Measurements from ENCODE around the gene LRRN2. TPM values are rescaled to one million over a fixed set of nuclear protein-coding genes. Genes with fewer than 3 reads are reported as not detected.
A peak's percentile ranks its signal among the peaks of the same experiment; 100 is the strongest.

Gene LRRN2
- total and polyA plus RNA-seq, 9 of the 15 experiments (the other 6 are each of a cell fraction or from before 2014, with no cell fraction given), result 0.05 TPM; not detected in 8

DNA sequence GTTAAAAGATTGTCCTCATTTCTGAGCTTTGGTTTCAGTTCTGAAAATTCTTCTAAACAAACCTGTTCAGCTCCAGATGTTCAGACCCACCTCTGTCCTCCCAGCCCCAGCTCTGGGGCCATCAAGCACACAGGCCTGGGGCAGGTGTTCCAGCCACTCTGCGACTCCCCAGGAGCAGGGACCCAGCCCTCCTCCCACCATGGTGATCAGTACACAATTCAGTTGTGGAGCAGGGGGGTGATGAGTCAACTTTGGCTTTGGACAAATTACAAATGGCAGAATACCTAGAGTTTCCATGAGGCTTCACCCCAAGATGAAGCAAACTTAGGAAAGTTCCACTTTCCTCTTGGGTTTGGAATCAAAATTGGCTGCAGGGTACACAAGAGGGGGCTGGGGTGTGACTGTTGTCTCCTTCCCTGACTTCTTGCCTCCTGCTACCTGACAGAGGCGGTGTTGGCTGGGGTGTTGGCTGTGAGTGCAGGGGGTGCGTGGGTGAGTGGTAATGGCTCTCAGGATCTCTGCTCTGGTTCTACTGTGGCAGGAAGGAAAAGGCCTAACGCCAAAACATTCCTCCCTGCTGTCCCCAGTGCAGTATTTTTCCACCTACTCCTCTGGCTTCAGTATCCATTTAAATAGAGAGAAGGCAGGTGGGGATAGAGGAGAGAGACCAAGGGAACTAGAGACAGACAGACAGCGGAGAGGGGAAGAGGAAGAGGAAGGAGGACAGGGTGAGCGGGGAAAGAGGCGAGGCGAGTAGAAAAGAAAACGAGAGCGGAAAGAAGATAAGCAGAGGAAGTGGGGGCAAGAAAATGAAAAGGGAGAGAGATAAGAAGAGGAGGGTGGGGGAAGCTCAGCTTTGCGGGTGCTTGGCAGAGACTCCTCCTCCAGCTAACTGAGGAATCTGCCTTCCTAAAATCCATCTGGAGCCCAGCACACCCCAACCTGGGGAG lies 20.6 kb upstream of the LRRN2 start (continued):
- TF ChIP-seq, protein P1, sequence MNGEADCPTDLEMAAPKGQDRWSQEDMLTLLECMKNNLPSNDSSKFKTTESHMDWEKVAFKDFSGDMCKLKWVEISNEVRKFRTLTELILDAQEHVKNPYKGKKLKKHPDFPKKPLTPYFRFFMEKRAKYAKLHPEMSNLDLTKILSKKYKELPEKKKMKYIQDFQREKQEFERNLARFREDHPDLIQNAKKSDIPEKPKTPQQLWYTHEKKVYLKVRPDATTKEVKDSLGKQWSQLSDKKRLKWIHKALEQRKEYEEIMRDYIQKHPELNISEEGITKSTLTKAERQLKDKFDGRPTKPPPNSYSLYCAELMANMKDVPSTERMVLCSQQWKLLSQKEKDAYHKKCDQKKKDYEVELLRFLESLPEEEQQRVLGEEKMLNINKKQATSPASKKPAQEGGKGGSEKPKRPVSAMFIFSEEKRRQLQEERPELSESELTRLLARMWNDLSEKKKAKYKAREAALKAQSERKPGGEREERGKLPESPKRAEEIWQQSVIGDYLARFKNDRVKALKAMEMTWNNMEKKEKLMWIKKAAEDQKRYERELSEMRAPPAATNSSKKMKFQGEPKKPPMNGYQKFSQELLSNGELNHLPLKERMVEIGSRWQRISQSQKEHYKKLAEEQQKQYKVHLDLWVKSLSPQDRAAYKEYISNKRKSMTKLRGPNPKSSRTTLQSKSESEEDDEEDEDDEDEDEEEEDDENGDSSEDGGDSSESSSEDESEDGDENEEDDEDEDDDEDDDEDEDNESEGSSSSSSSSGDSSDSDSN (IDR thresholded peaks at IDR 0.05; ENCODE audit: borderline replicate concordance in 1 of 2, low read depth in 2 of 2, low read length in 2 of 2), result peak in 1 of 2 experiments; percentile 37; a peak in 2 of 4 replicates
- TF ChIP-seq ZC3H4 (CRISPR knock-in tag; IDR thresholded peaks at IDR 0.05; ENCODE audit: borderline replicate concordance), result no peak
- TF ChIP-seq KDM1A (IDR thresholded peaks at IDR 0.05), result peak; percentile 65 to 66
- peak; percentile 88 for TF ChIP-seq BCOR (IDR thresholded peaks at IDR 0.05)
- TF ChIP-seq, protein P2, sequence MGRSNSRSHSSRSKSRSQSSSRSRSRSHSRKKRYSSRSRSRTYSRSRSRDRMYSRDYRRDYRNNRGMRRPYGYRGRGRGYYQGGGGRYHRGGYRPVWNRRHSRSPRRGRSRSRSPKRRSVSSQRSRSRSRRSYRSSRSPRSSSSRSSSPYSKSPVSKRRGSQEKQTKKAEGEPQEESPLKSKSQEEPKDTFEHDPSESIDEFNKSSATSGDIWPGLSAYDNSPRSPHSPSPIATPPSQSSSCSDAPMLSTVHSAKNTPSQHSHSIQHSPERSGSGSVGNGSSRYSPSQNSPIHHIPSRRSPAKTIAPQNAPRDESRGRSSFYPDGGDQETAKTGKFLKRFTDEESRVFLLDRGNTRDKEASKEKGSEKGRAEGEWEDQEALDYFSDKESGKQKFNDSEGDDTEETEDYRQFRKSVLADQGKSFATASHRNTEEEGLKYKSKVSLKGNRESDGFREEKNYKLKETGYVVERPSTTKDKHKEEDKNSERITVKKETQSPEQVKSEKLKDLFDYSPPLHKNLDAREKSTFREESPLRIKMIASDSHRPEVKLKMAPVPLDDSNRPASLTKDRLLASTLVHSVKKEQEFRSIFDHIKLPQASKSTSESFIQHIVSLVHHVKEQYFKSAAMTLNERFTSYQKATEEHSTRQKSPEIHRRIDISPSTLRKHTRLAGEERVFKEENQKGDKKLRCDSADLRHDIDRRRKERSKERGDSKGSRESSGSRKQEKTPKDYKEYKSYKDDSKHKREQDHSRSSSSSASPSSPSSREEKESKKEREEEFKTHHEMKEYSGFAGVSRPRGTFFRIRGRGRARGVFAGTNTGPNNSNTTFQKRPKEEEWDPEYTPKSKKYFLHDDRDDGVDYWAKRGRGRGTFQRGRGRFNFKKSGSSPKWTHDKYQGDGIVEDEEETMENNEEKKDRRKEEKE (IDR thresholded peaks at IDR 0.05; ENCODE audit: borderline replicate concordance in 1 of 2, control insufficient read depth in 1 of 2, low read depth in 2 of 2, low read length in 1 of 2), result 0 out of 4 replicates have a peak, but pooled peaks of 1 of the 2 experiments have one; percentile 13
- TF ChIP-seq ATF4 (CRISPR knock-in tag; IDR thresholded peaks at IDR 0.05), result peak; percentile 49; the same call in 1 of the 2 replicates
- peak; percentile 80; the same call in 1 of the 2 replicates for TF ChIP-seq SMARCA5 (IDR thresholded peaks at IDR 0.05)
- peak; percentile 77; the same call in 1 of the 2 replicates for TF ChIP-seq MTA3 (IDR thresholded peaks at IDR 0.05; ENCODE audit: borderline replicate concordance)
- 0 out of 2 replicates have a peak, but pooled peaks have one; percentile 52 for TF ChIP-seq ERF (CRISPR knock-in tag; IDR thresholded peaks at IDR 0.05)
- TF ChIP-seq NCOA1 (IDR thresholded peaks at IDR 0.05; ENCODE audit: low read depth), result peak; percentile 80
- peak; percentile 71 for TF ChIP-seq ATF3 (IDR thresholded peaks at IDR 0.05)
- TF ChIP-seq ATF3 (CRISPR knock-in tag; conservative IDR thresholded peaks at IDR 0.05), result no peak
- TF ChIP-seq RBM34 (IDR thresholded peaks at IDR 0.05; ENCODE audit: borderline replicate concordance, insufficient read depth, low read length), result no peak
- TF ChIP-seq RFX5 (IDR thresholded peaks at IDR 0.05; ENCODE audit: low read depth, low read length), result no peak

Measured in K562 (cell line).